Measurements from ENCODE around the gene BARHL1.

BARHL1 gene

DNA sequence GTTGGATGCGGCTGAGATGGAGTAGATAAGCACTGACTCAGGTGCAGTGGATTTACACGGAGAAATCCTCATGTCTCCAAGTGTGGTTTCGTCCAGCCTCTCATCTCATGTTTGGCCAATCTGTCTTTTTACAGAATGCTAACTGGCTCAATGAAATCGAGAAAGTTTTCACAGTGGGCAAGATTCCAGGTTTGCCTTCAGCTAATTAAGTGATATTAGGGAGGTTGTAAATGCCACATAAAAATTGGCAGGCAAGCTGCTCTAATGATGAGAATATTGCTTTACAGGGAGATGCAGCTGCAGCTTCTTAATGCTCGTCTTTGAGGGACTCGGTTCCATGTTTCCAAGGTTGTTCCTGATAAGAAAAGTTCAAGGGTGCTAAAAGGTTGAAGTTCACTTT is 23.7 kb downstream of the BARHL1 start:
- DNase-seq (ENCODE audit: insufficient read length, low spot score) (no peak), FAIRE-seq (no peak)

DNA sequence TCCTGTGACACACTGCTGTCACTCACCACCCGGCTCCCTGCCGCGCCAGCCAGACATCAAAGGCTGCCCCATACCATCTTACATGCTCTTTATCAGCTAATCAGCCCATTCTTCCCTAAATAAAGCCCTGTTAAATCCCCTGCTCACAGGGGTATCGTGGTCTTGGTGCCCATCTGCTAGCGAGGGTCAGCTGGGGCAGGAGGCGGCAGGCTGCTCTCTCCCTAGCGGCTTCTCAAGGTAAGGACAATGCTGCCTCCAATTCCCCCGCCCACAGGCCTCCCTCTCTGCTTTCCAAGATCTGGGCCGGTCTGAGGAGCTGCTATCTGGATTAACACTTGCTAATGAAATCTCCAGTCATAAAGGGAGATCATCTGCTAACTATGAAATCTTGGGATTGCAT is 26.8 kb downstream of the BARHL1 start:
- no peak for FAIRE-seq
- no peak for DNase-seq (ENCODE audit: insufficient read length, low spot score)

DNA sequence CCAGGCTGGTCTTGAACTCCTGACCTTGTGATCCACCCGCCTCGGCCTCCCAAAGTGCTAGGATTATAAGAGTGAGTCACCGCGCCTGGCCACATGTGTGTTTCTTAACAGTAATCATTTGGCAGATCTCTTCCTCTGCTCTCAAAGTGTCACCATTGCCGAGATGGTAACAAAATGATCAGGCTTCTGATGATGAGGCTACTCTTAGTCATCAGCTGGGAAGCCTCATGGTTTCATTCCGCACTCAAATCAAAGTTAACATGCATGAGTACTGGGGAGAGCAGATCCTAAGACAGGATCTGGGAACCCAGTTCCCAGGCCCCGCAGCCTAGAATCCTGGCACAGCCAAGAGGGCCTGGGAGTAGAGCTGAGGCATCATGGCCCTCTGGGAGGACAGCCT is 27.4 kb downstream of the BARHL1 start:
- FAIRE-seq (no peak), DNase-seq (ENCODE audit: insufficient read length, low spot score) (no peak)

DNA sequence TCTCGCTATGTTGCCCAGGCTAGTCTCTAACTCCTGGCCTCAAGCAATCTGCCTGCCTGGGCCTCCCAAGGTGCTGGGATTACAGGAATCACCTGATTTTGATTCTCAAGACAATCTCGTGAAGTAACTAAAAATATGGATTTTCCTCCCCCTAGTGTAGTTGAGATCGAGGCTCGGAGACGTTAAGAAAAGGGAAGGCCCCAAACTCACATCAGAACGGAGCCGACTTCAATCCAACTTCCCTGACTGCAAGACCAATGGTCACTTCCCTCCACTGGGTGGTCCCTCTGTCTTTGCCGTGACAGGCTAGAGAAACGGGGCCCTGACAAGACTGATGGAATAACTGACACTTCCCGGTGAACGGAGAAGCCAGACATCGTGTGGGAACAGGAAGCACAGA is 28.3 kb downstream of the BARHL1 start:
- no peak for DNase-seq (ENCODE audit: insufficient read length, low spot score)
- FAIRE-seq, result no peak

DNA sequence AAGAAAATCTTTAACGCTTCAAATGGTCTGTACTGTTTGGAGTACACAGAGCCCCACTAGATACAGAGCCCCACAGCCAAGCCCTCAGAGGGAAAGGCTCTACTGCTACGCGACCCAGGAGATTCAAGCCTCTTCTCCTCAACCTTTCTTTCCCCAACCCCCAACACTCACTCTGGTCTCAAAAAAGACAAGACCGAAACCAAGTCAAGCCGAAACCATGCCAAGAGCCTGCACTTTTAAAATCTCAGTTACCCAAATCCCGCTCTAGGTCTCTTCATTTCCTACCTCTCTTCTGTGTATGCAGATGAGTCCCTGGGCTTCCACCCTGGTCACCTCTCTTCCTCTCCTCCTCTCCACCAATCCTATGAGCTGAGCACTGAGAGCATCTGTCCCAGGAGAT is 31.9 kb downstream of the BARHL1 start:
- FAIRE-seq, result no peak

DNA sequence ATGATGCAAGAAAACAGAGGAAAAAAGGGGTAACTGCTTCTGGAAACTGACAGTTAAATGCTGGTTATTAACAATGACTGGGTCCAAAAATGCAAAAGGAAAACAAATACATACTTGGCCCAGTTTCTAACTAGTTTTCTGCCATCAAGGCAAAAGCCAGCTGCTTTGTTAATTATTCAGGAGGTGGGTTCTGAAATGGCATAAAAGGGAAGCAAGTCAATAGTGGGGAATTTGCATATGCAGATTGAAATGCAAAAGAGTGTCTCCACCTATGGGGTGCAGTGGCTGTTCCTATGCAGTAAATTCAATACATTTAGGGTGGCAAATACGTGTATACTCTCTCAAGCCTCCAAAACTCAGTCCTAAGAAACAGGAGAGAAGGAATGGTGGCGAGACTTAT is 33.4 kb downstream of the BARHL1 start:
- FAIRE-seq, result no peak
- DNase-seq (ENCODE audit: insufficient read length, low spot score), result no peak

More for the DNA sequence above, 31.9 kb downstream of the BARHL1 start:
- no peak for DNase-seq (ENCODE audit: insufficient read length, low spot score)

DNA sequence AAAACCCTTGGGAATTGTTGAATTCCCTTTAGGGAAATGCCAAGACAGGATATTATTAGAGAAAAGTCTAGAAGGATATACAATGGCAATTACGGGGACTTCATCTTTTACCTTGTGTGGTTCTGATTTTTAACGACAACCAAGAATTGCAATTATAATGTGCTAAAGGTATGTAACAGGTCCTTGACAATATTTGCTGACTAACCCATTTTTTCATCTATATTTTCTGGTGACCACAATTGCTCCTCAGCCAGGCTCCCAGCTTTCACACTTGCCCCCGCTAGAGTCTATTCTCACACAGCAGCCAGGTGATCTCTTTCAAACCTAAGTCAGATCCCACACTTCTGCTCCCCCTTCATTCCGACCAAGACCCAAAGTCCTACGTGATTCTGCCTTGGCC is 34.3 kb downstream of the BARHL1 start:
- DNase-seq (ENCODE audit: insufficient read length, low spot score) (no peak), FAIRE-seq (no peak)

DNA sequence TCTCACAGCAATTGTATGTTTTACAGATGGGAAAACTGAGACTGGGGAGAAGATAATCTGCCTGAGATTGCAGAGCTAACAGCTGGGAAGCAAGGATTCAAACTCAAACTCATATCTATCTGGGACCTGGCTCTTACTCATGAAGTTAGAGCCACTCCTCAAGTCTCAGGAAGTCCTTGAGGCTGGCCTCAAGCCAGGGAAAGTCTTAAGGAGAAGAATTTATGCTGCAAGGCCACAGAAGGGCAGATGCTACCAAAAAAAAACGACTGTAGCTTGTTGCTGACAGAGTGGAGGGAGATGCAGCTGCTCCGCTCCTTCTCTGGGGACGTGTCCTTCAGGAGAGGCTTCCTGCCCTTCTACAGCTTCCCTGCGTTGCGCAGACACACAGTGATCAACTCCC is 39.8 kb downstream of the BARHL1 start:
- DNase-seq (ENCODE audit: insufficient read length, low spot score), result no peak
- FAIRE-seq, result no peak

DNA sequence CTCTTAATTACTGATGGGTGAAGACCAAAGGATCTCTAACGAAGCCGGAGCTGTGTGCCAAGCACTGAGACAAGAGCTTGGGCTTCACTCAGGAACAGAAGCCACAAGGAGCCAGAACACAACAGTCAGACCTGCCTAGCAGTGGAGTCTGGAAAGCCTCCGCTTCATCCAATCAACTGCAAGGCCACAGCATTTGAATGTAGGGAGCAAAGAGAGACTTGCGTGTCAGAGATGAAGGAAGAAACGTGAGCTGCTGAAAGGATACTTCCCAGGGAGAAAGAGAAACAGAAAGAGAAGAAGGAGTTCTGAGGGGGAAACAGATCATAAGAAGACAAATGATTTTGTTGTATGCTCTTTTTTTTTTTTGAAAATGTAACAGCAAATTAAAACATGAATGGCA is 43.9 kb downstream of the BARHL1 start:
- FAIRE-seq, result no peak
- DNase-seq (ENCODE audit: insufficient read length, low spot score), result no peak

DNA sequence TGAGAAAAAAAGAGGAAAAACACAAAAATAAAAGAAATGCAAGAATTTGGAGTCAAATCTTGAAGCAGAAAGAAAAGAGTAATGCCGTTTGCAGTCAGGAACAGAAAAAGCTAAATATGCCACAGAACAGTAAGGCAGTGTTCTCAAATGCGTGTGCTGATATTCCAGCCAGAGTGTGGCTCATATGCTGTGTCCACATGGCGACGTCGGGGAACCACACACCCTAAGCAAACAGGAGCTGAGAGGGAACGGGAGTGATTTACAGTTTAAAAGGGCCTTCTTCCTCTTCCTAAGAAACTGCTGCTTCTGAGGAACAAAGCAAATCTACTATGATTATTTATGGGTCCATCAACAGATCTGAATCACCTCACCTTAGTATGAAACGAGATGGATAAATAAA is 44.7 kb downstream of the BARHL1 start:
- FAIRE-seq (no peak), DNase-seq (ENCODE audit: insufficient read length, low spot score) (no peak)

DNA sequence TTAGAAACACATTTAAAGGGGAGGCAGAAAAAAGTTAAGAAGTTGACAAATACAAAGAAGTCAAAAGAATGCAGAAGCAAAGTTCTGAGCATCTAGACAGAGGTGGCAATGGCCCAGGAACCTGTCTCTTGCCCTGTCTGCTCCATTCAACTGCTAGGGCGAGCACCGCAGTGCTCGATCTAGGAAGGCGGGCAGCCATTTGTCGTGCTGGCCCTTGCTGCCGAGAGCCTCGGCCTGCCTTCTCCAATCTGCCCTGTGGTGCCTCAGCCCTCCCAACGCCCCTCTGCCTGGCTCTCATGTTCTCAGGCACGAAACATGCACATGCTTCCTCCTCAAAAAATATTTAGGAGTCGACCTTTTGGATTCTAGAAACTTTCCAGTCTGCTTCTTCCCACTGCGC is 45.2 kb downstream of the BARHL1 start:
- FAIRE-seq (no peak), DNase-seq (ENCODE audit: insufficient read length, low spot score) (no peak)

DNA sequence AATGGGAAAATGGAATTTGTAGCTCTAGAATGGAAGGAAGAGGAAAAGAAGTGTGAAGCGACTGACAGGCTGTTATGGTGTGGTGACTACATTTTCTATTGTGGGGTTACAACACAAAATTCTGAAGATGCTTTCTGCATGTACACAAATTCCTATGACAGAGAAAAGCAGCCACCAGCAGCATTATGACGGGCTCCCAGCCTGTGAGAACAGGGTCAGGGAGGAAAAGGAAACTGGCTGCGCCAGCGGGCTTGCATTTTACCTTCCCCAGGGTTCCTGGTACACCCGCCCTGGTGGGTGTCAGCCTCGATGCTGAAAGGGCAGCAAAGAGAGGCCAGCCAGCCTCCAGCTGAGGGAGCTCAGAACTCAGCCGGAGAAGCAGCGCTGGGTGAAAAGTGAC is 46.3 kb downstream of the BARHL1 start:
- no peak for FAIRE-seq

DNA sequence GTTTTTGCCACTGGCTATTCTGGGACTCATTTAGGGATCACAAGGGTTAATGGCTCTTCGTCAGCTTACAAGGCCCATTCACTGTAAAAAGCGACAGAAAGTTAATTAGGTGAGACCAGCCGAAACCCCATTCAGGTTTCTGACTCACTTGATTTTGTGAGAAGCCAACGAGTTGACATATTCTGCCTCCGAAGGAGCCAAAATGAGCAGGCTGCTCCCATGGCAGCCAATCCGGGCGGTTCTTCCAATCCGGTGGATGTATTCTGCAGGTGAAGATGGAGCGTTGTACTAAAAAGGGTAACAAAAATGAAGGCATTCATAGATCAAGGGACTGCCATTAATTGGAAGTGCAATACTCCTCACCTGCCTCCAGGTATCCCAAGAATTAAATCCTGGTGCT is 47.7 kb downstream of the BARHL1 start:
- FAIRE-seq, result no peak
- no peak for DNase-seq (ENCODE audit: insufficient read length, low spot score)

More for the DNA sequence above, 46.3 kb downstream of the BARHL1 start:
- DNase-seq (ENCODE audit: insufficient read length, low spot score), result no peak

DNA sequence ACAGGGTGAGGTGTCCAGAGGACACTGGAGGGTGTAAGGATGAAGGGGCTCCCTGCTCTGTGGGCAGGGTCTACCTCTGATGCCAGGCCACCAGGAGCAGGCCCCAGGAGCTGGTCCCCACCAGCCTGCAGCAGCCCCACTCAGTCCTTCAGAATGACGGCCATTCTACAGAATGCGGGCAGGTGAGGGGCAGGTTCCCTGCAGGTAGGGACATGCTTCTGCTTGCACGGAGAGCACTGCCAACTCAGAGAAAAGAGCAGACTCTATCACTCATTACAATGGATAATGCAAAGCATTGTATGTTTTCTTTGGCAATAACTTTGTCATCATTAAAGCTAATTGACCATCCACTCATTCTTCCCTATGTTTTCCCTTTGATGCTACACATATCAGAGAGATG is 48.4 kb downstream of the BARHL1 start:
- no peak for FAIRE-seq
- DNase-seq (ENCODE audit: insufficient read length, low spot score), result no peak

DNA sequence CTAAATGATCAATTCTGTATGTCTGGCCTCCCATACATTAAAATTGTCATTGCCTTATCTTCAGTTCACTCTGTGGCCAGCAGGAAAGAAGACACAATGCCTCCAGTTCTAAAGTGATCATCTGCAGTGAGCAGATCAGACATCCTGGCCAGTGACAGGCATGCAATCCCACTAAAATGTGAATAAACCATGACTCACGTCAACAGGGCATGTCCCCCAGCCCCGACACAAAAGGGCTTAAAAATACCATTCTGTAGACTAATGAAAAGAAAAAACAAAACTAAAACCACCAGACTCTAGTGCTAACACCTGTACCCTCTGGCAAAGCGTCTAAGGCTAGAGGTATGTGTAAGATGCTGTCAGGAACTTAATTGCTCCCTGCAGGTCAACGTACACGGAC is 48.9 kb downstream of the BARHL1 start:
- DNase-seq (ENCODE audit: insufficient read length, low spot score), result no peak

DNA sequence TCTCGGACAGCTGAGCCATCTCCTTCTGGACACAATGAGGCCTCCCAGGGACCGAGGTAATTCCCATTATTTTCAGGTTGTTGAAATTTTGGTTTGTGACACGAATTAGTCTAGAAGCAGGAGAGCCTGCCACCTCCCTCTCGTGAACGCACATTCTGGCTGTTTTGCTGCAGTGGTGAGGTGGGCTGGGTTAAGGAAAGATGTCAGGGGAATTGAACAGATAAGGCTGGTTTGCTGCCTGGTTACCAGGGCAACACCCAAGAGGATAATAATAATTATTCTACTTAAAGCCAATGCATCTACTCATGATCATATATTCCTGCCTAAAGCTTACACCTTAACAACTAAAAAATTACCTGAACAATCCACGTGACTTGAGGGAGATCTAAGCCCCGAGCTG is 49.3 kb downstream of the BARHL1 start:
- no peak for FAIRE-seq
- no peak for DNase-seq (ENCODE audit: insufficient read length, low spot score)

More for the DNA sequence above, 48.9 kb downstream of the BARHL1 start:
- FAIRE-seq, result no peak

DNA sequence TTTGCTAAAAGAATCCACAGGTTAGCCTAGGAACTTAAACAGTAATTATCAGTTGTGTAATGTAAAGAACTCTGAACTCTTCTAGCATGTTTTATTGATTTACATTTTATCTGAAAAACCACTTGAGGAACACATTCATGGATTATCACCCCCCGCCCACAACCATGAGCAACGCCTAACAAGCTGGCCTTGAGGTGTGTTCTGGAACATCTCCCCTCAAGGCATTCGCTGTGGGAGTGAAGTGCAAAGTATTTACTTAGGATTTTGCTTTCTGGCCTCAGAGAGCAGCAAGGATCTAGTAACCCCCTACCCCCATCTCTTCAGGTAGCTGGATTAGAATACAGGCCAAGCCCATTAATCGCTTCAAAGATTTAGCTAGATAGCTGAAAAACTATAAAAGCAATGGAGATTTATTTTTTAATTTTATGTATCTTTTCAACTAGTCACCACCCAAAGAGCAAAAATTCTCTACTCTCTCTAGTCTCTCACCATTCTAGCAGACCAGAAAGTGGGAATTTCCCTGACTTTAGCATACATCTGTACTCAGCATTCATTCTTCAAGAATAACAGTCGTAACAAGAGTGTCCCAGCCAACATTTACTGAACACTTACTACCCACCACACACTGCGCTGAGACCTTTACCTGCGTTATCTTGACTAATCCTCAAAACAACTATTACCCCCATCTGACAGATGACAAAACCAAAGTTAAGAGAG is 50.2 kb downstream of the BARHL1 start:
- DNase-seq (ENCODE audit: insufficient read length, low spot score) (no peak), FAIRE-seq (no peak)

DNA sequence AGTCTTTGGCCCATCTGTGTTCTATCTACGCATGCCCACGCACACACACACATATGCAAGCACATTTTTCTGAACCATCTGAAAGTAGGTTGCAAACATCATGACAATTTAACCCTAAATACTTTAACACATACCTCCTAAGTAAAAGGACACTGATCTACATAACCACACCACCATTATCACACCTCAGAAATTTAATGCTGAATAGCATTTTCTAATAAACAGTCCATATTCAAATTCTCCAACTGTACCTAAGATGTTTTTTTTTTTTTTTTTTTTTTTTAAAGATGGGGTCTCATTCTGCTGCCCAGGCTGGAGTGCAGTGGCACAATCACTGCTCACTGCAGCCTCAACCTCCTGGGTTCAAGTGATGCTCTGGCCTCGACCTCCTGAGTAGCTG is 51.9 kb downstream of the BARHL1 start:
- no peak for FAIRE-seq

DNA sequence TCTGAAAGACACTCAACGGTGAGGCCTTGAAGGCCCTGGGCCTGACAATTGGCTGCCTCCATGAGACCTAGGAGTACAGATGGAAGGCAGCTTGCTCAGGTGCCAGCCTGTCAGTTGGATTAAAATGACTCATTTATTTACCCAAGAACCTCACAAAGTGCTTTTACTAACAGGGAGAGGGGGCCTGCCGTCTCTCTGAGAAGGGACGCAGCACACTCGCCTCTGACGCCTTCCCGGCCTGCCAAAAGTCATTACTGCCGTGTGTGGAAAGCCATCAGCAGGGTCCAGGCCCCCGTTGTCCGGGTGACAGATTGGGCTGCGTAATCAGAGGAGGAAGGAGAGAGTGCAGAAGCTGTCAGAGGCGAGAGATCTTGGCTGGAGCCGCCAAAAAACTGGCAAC is 54.9 kb downstream of the BARHL1 start:
- no peak for FAIRE-seq

More for the DNA sequence above, 51.9 kb downstream of the BARHL1 start:
- DNase-seq (ENCODE audit: insufficient read length, low spot score), result no peak

DNA sequence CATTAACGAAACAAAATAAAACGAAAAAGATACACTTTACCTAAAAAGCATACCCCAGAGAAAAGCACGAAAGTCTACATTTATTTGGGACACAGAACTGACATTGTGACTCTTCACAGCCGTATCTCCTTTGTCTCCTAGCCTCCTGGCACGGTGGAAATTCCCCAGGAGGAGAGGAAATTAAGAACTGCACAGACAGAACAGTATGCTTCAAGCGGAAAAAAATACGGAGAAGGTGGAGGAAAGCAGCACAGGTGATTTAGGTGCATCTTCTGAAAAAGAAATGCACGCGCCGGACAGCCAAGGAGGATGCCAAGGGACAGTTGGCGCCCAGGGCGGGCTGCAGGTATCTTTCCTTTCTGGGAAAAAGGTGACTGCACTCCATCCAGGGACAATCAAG is 55.4 kb downstream of the BARHL1 start:
- DNase-seq (ENCODE audit: insufficient read length, low spot score), result no peak
- FAIRE-seq, result no peak

More for the DNA sequence above, 54.9 kb downstream of the BARHL1 start:
- no peak for DNase-seq (ENCODE audit: insufficient read length, low spot score)

DNA sequence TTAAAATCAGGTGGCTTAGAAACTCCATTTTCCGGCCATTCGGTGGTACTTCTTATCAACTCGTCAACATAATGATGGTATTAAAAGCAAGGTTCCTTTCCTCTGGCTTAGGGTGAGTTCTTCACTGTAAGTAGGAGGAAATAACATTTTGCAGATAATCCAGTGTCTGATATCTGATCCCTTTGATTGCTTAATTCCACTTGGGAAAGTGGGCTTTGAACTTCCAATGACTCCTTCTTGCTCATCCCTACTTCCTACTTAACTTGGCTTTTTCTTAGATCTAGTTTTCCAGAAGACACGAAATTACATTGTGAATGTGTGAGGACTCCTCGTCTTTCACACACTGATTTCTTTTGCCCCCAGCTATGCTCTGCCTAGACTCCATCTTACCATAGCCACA is 55.8 kb downstream of the BARHL1 start:
- no peak for FAIRE-seq
- DNase-seq (ENCODE audit: insufficient read length, low spot score), result no peak

DNA sequence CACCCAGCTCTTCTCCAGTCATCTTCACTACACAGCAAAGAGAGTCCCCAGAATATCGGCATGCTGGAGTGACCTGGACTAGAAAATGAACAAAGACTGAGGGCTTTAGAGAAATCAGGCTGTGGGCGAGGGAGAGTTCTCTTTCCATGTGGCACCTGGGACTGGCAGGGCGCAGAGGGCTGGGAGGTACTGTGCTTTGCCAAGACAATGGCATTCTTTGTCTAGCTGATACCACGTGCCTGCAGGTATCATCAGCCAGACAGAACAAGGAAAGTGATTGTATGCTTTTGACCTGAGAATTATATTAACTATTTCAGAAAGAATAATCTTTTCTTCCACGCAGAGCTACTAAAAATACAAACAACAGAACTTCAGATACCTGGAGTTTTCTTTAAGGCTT is 56.9 kb downstream of the BARHL1 start:
- FAIRE-seq, result no peak

More for the DNA sequence above, 56.9 kb downstream of the BARHL1 start:
- DNase-seq (ENCODE audit: insufficient read length, low spot score), result no peak

All from GM19239 (cell line).